ENCODE measurements around the gene TAP2. TPM values are rescaled to one million over a fixed set of nuclear protein-coding genes. Genes with fewer than 3 reads are reported as not detected.

TAP2 gene
- total and polyA plus RNA-seq, 2 of the 13 experiments (the other 11 are each of a cell fraction or from before 2014, with no cell fraction given), result 10.3 to 17.6 TPM

DNA sequence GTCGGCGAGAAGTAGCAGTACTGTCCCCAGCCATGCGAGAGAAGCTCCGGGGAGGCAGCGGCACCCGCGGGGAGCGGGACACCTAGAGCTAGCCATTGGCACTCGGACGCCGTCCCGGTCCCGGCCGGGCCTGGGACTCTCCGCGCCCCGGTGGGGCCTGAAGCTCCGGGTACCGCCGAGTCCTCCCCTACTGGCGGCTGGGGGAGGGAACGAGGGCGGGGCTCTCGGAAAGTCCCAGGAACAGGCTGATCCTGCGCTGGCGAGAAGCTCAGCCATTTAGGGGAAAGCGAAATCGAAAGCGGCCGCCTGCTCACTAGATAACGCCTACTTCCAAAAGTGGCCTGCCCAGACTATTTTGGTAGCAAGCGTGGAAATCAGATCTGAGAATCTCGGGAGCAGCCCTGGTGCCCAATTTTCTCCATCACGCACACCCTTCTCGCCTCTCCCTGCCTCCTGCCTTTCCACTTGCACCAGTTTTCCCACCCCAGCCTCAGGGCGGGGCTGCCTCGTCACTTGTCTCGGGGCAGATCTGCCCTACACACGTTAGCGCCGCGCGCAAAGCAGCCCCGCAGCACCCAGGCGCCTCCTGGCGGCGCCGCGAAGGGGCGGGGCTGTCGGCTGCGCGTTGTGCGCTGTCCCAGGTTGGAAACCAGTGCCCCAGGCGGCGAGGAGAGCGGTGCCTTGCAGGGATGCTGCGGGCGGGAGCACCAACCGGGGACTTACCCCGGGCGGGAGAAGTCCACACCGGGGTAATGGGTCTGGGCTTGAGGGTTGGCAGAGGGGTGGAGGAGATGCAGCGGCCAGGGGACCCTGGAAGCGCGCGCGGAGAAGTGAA lies 15.2 kb upstream of the TAP2 start, which contains the start of the genes PSMB9 and TAP1 (continued):
- TF ChIP-seq, protein P1, sequence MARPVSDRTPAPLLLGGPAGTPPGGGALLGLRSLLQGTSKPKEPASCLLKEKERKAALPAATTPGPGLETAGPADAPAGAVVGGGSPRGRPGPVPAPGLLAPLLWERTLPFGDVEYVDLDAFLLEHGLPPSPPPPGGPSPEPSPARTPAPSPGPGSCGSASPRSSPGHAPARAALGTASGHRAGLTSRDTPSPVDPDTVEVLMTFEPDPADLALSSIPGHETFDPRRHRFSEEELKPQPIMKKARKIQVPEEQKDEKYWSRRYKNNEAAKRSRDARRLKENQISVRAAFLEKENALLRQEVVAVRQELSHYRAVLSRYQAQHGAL (CRISPR knock-in tag; IDR thresholded peaks at IDR 0.05; ENCODE audit: not compliant biosample characterization), result peak; percentile 58
- peak; percentile 44; the same call in 1 of the 2 replicates for TF ChIP-seq ZNF317 (CRISPR knock-in tag; IDR thresholded peaks at IDR 0.05)
- no peak for TF ChIP-seq TEAD2 (CRISPR knock-in tag; IDR thresholded peaks at IDR 0.05)
- peak; percentile 45 for TF ChIP-seq NFYC (CRISPR knock-in tag; IDR thresholded peaks at IDR 0.05)
- TF ChIP-seq ADNP (CRISPR knock-in tag; IDR thresholded peaks at IDR 0.05), result 0 out of 2 replicates have a peak, but pooled peaks have one; percentile 9
- no peak for TF ChIP-seq ZBTB7A (CRISPR knock-in tag; IDR thresholded peaks at IDR 0.05)
- peak; percentile 78; the same call in 1 of the 2 replicates for TF ChIP-seq ZNF674 (CRISPR knock-in tag; IDR thresholded peaks at IDR 0.05; ENCODE audit: low read depth)
- no peak for TF ChIP-seq ZNF703 (CRISPR knock-in tag; IDR thresholded peaks at IDR 0.05; ENCODE audit: borderline replicate concordance)
- TF ChIP-seq, protein P2, sequence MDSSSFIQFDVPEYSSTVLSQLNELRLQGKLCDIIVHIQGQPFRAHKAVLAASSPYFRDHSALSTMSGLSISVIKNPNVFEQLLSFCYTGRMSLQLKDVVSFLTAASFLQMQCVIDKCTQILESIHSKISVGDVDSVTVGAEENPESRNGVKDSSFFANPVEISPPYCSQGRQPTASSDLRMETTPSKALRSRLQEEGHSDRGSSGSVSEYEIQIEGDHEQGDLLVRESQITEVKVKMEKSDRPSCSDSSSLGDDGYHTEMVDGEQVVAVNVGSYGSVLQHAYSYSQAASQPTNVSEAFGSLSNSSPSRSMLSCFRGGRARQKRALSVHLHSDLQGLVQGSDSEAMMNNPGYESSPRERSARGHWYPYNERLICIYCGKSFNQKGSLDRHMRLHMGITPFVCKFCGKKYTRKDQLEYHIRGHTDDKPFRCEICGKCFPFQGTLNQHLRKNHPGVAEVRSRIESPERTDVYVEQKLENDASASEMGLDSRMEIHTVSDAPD (CRISPR knock-in tag; IDR thresholded peaks at IDR 0.05), result peak; percentile 80
- peak; percentile 68 for TF ChIP-seq KMT2A (CRISPR knock-in tag; IDR thresholded peaks at IDR 0.05)
- TF ChIP-seq ARNT2 (CRISPR knock-in tag; IDR thresholded peaks at IDR 0.05; ENCODE audit: low read depth), result peak; percentile 89
- no peak for TF ChIP-seq PAWR (CRISPR knock-in tag; IDR thresholded peaks at IDR 0.05; ENCODE audit: borderline replicate concordance)
- TF ChIP-seq, protein P3, sequence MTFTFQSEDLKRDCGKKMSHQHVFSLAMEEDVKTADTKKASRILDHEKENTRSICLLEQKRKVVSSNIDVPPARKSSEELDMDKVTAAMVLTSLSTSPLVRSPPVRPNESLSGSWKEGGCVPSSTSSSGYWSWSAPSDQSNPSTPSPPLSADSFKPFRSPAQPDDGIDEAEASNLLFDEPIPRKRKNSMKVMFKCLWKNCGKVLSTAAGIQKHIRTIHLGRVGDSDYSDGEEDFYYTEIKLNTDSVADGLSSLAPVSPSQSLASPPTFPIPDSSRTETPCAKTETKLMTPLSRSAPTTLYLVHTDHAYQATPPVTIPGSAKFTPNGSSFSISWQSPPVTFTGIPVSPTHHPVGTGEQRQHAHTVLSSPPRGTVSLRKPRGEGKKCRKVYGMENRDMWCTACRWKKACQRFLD (CRISPR knock-in tag; IDR thresholded peaks at IDR 0.05; ENCODE audit: borderline replicate concordance), result no peak
- TF ChIP-seq, protein P4, sequence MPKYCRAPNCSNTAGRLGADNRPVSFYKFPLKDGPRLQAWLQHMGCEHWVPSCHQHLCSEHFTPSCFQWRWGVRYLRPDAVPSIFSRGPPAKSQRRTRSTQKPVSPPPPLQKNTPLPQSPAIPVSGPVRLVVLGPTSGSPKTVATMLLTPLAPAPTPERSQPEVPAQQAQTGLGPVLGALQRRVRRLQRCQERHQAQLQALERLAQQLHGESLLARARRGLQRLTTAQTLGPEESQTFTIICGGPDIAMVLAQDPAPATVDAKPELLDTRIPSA (CRISPR knock-in tag; IDR thresholded peaks at IDR 0.05; ENCODE audit: borderline replicate concordance), result peak; percentile 49
- no peak for TF ChIP-seq NFE2 (CRISPR knock-in tag; IDR thresholded peaks at IDR 0.05)
- no peak for TF ChIP-seq U2AF1 (optimal IDR thresholded peaks at IDR 0.05; ENCODE audit: low read depth, low read length)
- TF ChIP-seq TEAD3 (CRISPR knock-in tag; optimal IDR thresholded peaks at IDR 0.05; ENCODE audit: borderline replicate concordance), result peak; percentile 63
- no peak for TF ChIP-seq KAT2B (IDR thresholded peaks at IDR 0.05; ENCODE audit: borderline replicate concordance, low read depth, low read length)
- TF ChIP-seq TGIF2 (CRISPR knock-in tag; IDR thresholded peaks at IDR 0.05), result peak; percentile 55; the same call in 1 of the 2 replicates
- TF ChIP-seq AGO1 (IDR thresholded peaks at IDR 0.05; ENCODE audit: low read depth, low read length, poor library complexity, severe bottlenecking), result peak; percentile 27
- TF ChIP-seq, protein P5, sequence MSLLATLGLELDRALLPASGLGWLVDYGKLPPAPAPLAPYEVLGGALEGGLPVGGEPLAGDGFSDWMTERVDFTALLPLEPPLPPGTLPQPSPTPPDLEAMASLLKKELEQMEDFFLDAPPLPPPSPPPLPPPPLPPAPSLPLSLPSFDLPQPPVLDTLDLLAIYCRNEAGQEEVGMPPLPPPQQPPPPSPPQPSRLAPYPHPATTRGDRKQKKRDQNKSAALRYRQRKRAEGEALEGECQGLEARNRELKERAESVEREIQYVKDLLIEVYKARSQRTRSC (CRISPR knock-in tag; IDR thresholded peaks at IDR 0.05; ENCODE audit: low read depth), result no peak
- 0 out of 2 replicates have a peak, but pooled peaks have one; percentile 64 for TF ChIP-seq ZNF850 (CRISPR knock-in tag; conservative IDR thresholded peaks at IDR 0.05)
- TF ChIP-seq NR2F1 (CRISPR knock-in tag; IDR thresholded peaks at IDR 0.05), result no peak
